HepG2 (cell line): ENCODE results near the gene ATAD1. TPM values are rescaled to one million over a fixed set of nuclear protein-coding genes. Genes with fewer than 3 reads are reported as not detected.

Source experiments
- AKAP8 ChIP-seq: sonication (generic); formaldehyde crosslinking; IDR thresholded peaks from 2 replicates; pipeline ENCODE4 v1.5.1; 2020; ENCODE audit warnings: mild to moderate bottlenecking, missing genetic modification reagents
- DNMT3B ChIP-seq: conservative IDR thresholded peaks from 2 replicates; pipeline ENCODE4 v1.6.1; 2016; ENCODE audit warnings: missing biosample characterization, control low read depth
- HES4 ChIP-seq: sonication (generic); formaldehyde crosslinking; IDR thresholded peaks from 2 replicates; pipeline ENCODE4 v1.9.0; 2021; ENCODE audit warnings: mild to moderate bottlenecking, missing genetic modification reagents, borderline replicate concordance
- HOXD1 ChIP-seq: sonication (generic); formaldehyde crosslinking; IDR thresholded peaks from 2 replicates; pipeline ENCODE4 v1.5.0; 2020; ENCODE audit warnings: missing genetic modification reagents
- KDM2A ChIP-seq: sonication (generic); formaldehyde crosslinking; IDR thresholded peaks from 2 replicates; pipeline ENCODE4 v1.4.0; 2020; ENCODE audit warnings: low read depth, missing genetic modification reagents, borderline replicate concordance
- KLF12 ChIP-seq: sonication (generic); formaldehyde crosslinking; IDR thresholded peaks from 2 replicates; pipeline ENCODE4 v1.4.0; 2020; ENCODE audit warnings: missing genetic modification reagents, borderline replicate concordance
- MAZ ChIP-seq, 2 experiments: sonication (generic) in 1 of 2; formaldehyde crosslinking in 1 of 2; IDR thresholded peaks; 2 replicates each; pipeline versions ENCODE4 v1.5.0 to v1.6.1; 2012 to 2020; ENCODE audit warnings: low read depth in 2 of 2, mild to moderate bottlenecking in 2 of 2, borderline replicate concordance in 1 of 2, improper control_type of control experiment in 1 of 2, low read length in 1 of 2, missing genetic modification reagents in 1 of 2, moderate library complexity in 1 of 2
- NCOA5 ChIP-seq: sonication (generic); formaldehyde crosslinking; IDR thresholded peaks from 2 replicates; pipeline ENCODE4 v1.4.0; 2020; ENCODE audit warnings: missing genetic modification reagents
- NFAT5 ChIP-seq: sonication (generic); formaldehyde crosslinking; IDR thresholded peaks from 2 replicates; pipeline ENCODE4 v1.4.0; 2020; ENCODE audit warnings: missing genetic modification reagents
- ONECUT2 ChIP-seq: sonication (generic); formaldehyde crosslinking; IDR thresholded peaks from 2 replicates; pipeline ENCODE4 v1.4.0; 2020; ENCODE audit warnings: missing genetic modification reagents
- PRDM4 ChIP-seq: sonication (generic); formaldehyde crosslinking; IDR thresholded peaks from 2 replicates; pipeline ENCODE4 v1.9.0; 2021; ENCODE audit warnings: missing genetic modification reagents, borderline replicate concordance
- SIX1 ChIP-seq: sonication (generic); formaldehyde crosslinking; IDR thresholded peaks from 2 replicates; pipeline ENCODE4 v1.4.0; 2020; ENCODE audit warnings: missing genetic modification reagents, borderline replicate concordance
- SNAPC5 ChIP-seq: sonication (generic); formaldehyde crosslinking; IDR thresholded peaks from 2 replicates; pipeline ENCODE4 v1.8.1; 2023; ENCODE audit warnings: mild to moderate bottlenecking, missing genetic modification reagents, borderline replicate concordance
- SSRP1 ChIP-seq: IDR thresholded peaks from 2 replicates; pipeline ENCODE4 v1.6.1; 2016; ENCODE audit warnings: control low read depth
- TSC22D2 ChIP-seq: sonication (generic); formaldehyde crosslinking; IDR thresholded peaks from 2 replicates; pipeline ENCODE4 v1.5.1; 2020; ENCODE audit warnings: missing genetic modification reagents, mild to moderate bottlenecking, borderline replicate concordance
- ZBTB7A ChIP-seq: sonication (generic); formaldehyde crosslinking; IDR thresholded peaks from 2 replicates; pipeline ENCODE4 v1.8.0; 2022; ENCODE audit warnings: mild to moderate bottlenecking, missing genetic modification reagents
- ZNF101 ChIP-seq: sonication (generic); formaldehyde crosslinking; IDR thresholded peaks from 2 replicates; pipeline ENCODE4 v1.4.0; 2020; ENCODE audit warnings: mild to moderate bottlenecking, low read depth, missing genetic modification reagents, borderline replicate concordance
- ZNF276 ChIP-seq: sonication (generic); formaldehyde crosslinking; IDR thresholded peaks from 2 replicates; pipeline ENCODE4 v1.4.0; 2020; ENCODE audit warnings: mild to moderate bottlenecking, low read depth, missing genetic modification reagents
- polyA plus RNA-seq, 8 experiments: library from polyadenylated mRNA; depleted of rRNA in 3 of 8; stranded (reverse) in 7 of 8; unstranded in 1 of 8; fragments of >200 nt; fragmentation: Illumina TruSeq in 4 of 8; extraction: Trizol in 4 of 8; gene quantifications; 2 replicates each; pipeline versions ENCODE4 v1.2.1 to v1.2.3, GENCODE V29; 2011 to 2016; ENCODE audit warnings: low read depth in 4 of 8, missing spikeins in 1 of 8, mixed read lengths in 1 of 8; ENCODE audit not compliant: insufficient read depth in 1 of 8
- total RNA-seq, 5 experiments: library from RNA; depleted of rRNA; stranded (reverse); fragments of >200 nt; fragmentation: Illumina TruSeq; extraction: Trizol; gene quantifications; 2 replicates each; pipeline ENCODE4 v1.2.3, GENCODE V29; 2016; ENCODE audit warnings: low read depth in 1 of 5

The ATAD1 gene
- total and polyA plus RNA-seq, 2 of the 13 experiments (the other 11 are each of a cell fraction or from before 2014, with no cell fraction given): 14.9 to 28.2 TPM

GRCh38 chr10:87861953-87862678 is 44.1 kb upstream of the ATAD1 start (continued):
- TF ChIP-seq ZNF101 (CRISPR knock-in tag): peak; percentile 92; the same call in 1 of the 2 replicates
- TF ChIP-seq DNMT3B: no peak
- TF ChIP-seq ZBTB7A (CRISPR knock-in tag): peak; percentile 75; the same call in 1 of the 2 replicates
- TF ChIP-seq SNAPC5 (CRISPR knock-in tag): no peak; the same call in none of the 2 replicates
- TF ChIP-seq NCOA5 (CRISPR knock-in tag): no peak
- TF ChIP-seq SIX1 (CRISPR knock-in tag): peak; percentile 60; the same call in 1 of the 2 replicates
- TF ChIP-seq MAZ (IDR thresholded peaks at IDR 0.05; ENCODE audit: borderline replicate concordance, low read depth, low read length): peak; percentile 96
- peak; percentile 94 for TF ChIP-seq MAZ (CRISPR knock-in tag; IDR thresholded peaks at IDR 0.05; ENCODE audit: low read depth)
- no peak; the same call in 1 of the 2 replicates for TF ChIP-seq HES4
- TF ChIP-seq PRDM4: no peak
- no peak for TF ChIP-seq NFAT5 (CRISPR knock-in tag)
- TF ChIP-seq AKAP8 (CRISPR knock-in tag): peak; percentile 80
- TF ChIP-seq KDM2A (CRISPR knock-in tag): peak; percentile 92
- TF ChIP-seq KLF12 (CRISPR knock-in tag): peak; percentile 94
- peak; percentile 70 for TF ChIP-seq HOXD1
- TF ChIP-seq TSC22D2 (CRISPR knock-in tag): peak; percentile 58; the same call in 1 of the 2 replicates
- 0 out of 2 replicates have a peak, but pooled peaks have one; percentile 45 for TF ChIP-seq ZNF276 (CRISPR knock-in tag)
- TF ChIP-seq SSRP1: no peak; the same call in 1 of the 2 replicates
- 0 out of 2 replicates have a peak, but pooled peaks have one; percentile 53 for TF ChIP-seq ONECUT2 (CRISPR knock-in tag)
